ENCODE data around the gene TMEM134.

DNA sequence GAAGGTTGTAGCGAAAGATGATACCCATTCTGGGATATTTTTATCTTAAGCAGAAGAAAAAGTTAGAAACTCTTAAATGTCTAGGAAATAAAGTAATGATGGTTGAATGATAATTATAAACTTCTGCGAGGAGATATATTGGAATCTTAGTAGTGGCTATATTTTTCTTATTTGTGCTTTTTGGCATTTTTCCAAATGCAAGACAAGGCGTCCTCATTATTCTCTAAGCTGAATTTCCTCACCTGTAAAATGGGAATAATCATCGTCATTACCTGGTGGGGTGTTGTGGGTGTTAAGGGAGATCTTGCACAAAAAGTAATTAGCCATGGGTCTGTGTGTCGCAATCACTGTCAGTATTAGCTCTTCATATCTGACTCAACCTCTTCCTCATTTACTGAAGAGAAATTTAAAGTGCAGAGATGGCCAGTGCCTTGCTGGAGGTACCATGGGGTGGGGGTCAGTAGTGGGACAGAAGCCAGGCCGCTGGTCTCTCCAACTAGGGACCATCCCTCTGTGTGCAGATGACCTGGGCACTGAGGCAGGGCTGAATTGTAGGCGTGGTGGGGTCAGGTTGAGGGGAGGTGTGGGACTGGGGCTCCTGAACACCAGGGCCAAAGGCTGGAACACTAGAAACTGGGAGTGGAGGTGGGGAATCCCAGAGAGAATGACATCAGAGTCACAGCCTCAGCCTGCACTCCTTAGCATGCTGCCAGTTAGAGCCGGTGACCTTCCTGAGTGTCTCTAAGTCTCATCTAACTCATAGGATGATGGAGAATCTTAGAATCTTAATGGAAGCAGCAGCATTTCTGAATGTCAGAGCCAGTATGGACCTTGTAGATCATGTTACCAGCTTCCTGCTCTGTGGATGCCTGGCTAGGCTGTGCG, 32.0 kb upstream of the TMEM134 start:
- no peak for TF ChIP-seq CTCF (IDR thresholded peaks at IDR 0.05)
- no peak for TF ChIP-seq POLR2A (IDR thresholded peaks at IDR 0.05)
- TF ChIP-seq EP300 (IDR thresholded peaks at IDR 0.05) = no peak
